D721Med (cell line): ENCODE results near the gene SPHK1.

Source experiments
- DNase-seq: peaks from one replicate; pipeline ENCODE4 v3.0.0; 2011; ENCODE audit warnings: low spot score; ENCODE audit not compliant: insufficient read length
- FAIRE-seq: peaks from 2 replicates; lab custom pipeline; 2011; peaks lifted over from hg19 to GRCh38; lab: Jason Lieb, UNC
- CTCF ChIP-seq: IDR thresholded peaks from 2 replicates; pipeline ENCODE4 v1.5.1; 2012; ENCODE audit warnings: mild to moderate bottlenecking, control low read depth; ENCODE audit not compliant: insufficient read depth; ENCODE audit errors: missing control alignments

SPHK1 gene

GRCh38 chr17:76420356-76421043 is 36.1 kb downstream of the SPHK1 start:
- FAIRE-seq (no peak), DNase-seq (no peak)
- TF ChIP-seq CTCF = no peak

DNA sequence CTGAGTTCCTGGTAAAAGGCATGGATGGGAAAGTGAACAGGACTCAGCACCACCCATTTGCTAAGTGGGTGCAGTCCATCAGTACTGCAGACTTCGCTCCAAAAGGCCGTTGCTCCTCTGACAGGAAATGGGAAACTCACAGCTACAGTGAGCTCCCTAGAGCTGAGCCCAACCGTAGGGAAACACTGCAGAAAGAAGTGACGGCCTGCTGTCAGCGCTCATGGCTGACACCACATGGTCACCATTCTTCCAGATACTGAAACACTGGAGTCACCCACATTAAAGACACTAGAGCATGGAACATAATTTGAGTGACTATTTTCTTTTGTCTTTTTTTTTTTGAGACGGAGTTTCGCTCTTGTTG is 36.6 kb downstream of the SPHK1 start:
- no peak for FAIRE-seq
- DNase-seq = no peak
- no peak for TF ChIP-seq CTCF

GRCh38 chr17:76422406-76422805 is 38.0 kb downstream of the SPHK1 start:
- no peak for DNase-seq
- no peak for FAIRE-seq

GRCh38 chr17:76422860-76423259 is 38.5 kb downstream of the SPHK1 start:
- no peak for TF ChIP-seq CTCF
- DNase-seq (no peak), FAIRE-seq (no peak)

More at GRCh38 chr17:76422406-76422805, 38.0 kb downstream of the SPHK1 start:
- no peak for TF ChIP-seq CTCF

GRCh38 chr17:76426853-76427252 is 42.4 kb downstream of the SPHK1 start:
- FAIRE-seq (no peak), DNase-seq (no peak)
- TF ChIP-seq CTCF = no peak

DNA sequence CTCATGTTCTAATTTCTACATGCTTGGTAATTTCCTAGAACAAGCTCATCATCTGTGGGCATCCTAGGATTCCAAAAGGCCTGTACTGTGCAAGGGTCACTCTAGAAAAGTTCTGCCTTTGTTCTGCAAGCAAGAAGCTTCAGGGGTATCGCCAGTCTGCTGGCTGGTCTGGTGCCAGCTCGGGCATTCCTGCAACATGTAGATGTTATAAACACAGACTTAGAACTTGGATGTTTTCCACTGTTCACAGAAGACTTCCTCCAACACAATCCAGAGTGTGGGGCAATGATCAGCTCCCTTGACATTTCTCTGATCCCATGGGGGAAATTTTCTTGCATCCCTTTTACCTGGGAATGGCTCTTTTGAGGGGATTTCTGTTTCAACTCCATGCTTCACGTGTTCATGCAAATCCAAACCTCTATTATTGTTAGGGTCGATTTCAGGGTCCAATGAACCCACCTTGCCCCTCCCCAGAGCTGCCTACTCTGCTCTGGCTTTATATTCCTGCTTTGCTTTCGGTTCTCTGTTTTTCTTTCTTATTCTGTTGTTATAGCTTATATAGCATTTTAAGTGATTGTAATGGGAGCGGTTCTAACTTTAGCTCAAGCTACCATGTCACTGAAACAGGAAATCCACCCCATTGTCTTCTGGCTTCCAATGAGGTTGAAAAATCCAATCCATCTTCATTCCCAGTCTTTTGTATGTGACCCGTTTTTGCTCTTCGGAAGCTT is 43.3 kb downstream of the SPHK1 start:
- DNase-seq = no peak

More for the DNA sequence above, 43.3 kb downstream of the SPHK1 start:
- no peak for TF ChIP-seq CTCF
- no peak for FAIRE-seq
